GM12875 (cell line): ENCODE measurements around the gene BCDIN3D.
A peak's percentile ranks its signal among the peaks of the same experiment; 100 is the strongest.

ENCODE experiments used
- H3K4me3 ChIP-seq: one replicate; pipeline ENCODE4 v1.5.1; 2011; ENCODE audit warnings: low read depth, low read length, control low read depth
- CTCF ChIP-seq: IDR thresholded peaks from 2 replicates; pipeline ENCODE4 v1.5.1; 2011; ENCODE audit warnings: low read depth, mild to moderate bottlenecking, control low read depth, inconsistent platforms, low read length, moderate library complexity, borderline replicate concordance; ENCODE audit not compliant: insufficient read depth

The BCDIN3D gene

GRCh38 chr12:49870501-49871262 is 27.8 kb upstream of the BCDIN3D start:
- no peak for TF ChIP-seq CTCF

GRCh38 chr12:49869816-49870500 is 27.1 kb upstream of the BCDIN3D start:
- no peak for TF ChIP-seq CTCF
- H3K4me3 ChIP-seq: no peak overlapping the region

More at GRCh38 chr12:49870501-49871262, 27.8 kb upstream of the BCDIN3D start:
- H3K4me3 ChIP-seq: no peak overlapping the region

- TF ChIP-seq CTCF: no peak
- H3K4me3 ChIP-seq: no peak overlapping the region
Observed at GRCh38 chr12:49868952-49869815, 26.3 kb upstream of the BCDIN3D start.

GRCh38 chr12:49868449-49868848 is 25.5 kb upstream of the BCDIN3D start:
- no peak overlapping the region for H3K4me3 ChIP-seq
- no peak for TF ChIP-seq CTCF

GRCh38 chr12:49867570-49868341 is 24.9 kb upstream of the BCDIN3D start:
- no peak overlapping the region for H3K4me3 ChIP-seq
- no peak for TF ChIP-seq CTCF

GRCh38 chr12:49866859-49867569 is 24.1 kb upstream of the BCDIN3D start:
- H3K4me3 ChIP-seq: no peak overlapping the region
- peak; percentile 98 for TF ChIP-seq CTCF
